Panc1 (cell line): ENCODE measurements around the gene NUP210.

Experiments used
- CTCF ChIP-seq: fragments of 450-650 bp; IDR thresholded peaks from 2 replicates; pipeline ENCODE4 v1.5.1; 2017; ENCODE audit warnings: mild to moderate bottlenecking
- POLR2AphosphoS5 ChIP-seq: IDR thresholded peaks from 2 replicates; pipeline ENCODE4 v1.6.1; 2012; ENCODE audit warnings: mild to moderate bottlenecking, low read depth, low read length, moderate library complexity
- TCF7L2 ChIP-seq: IDR thresholded peaks from 2 replicates; pipeline ENCODE4 v1.6.1; 2011; ENCODE audit warnings: mild to moderate bottlenecking, low read depth, low read length, inconsistent platforms

- TF ChIP-seq CTCF (no peak), TCF7L2 (no peak), POLR2AphosphoS5 (no peak)
Observed at GRCh38 chr3:13349823-13350222, 70.3 kb downstream of the NUP210 start.
